GM12875 (cell line): ENCODE results near the gene NETO2.

ENCODE experiments used
- H3K4me3 ChIP-seq: one replicate; pipeline ENCODE4 v1.5.1; 2011; ENCODE audit warnings: low read depth, low read length, control low read depth
- TF ChIP-seq, protein P1 (sequence below): IDR thresholded peaks from 2 replicates; pipeline ENCODE4 v1.5.1; 2011; ENCODE audit warnings: low read depth, mild to moderate bottlenecking, control low read depth, inconsistent platforms, low read length, moderate library complexity, borderline replicate concordance; ENCODE audit not compliant: insufficient read depth

Gene NETO2

DNA sequence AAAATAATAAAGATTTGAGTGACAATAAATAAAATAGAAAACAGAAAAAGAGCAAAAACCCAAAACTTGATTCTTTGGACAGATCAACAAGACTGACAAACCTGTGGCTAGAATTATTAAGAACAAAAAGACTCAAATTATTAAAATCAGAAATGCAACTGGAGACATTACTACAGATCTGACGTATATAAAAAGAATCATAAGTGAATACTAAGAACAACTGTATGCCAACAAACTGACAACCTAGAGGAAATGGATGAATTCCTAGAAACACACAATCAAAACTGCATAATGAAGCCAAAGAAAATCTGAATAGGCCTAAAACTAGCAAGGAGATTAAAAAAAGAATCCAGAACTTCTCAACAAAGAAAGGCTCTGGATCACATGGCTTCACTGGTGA, 47.4 kb downstream of the NETO2 start:
- no peak overlapping the region for H3K4me3 ChIP-seq
- TF ChIP-seq, protein P1, sequence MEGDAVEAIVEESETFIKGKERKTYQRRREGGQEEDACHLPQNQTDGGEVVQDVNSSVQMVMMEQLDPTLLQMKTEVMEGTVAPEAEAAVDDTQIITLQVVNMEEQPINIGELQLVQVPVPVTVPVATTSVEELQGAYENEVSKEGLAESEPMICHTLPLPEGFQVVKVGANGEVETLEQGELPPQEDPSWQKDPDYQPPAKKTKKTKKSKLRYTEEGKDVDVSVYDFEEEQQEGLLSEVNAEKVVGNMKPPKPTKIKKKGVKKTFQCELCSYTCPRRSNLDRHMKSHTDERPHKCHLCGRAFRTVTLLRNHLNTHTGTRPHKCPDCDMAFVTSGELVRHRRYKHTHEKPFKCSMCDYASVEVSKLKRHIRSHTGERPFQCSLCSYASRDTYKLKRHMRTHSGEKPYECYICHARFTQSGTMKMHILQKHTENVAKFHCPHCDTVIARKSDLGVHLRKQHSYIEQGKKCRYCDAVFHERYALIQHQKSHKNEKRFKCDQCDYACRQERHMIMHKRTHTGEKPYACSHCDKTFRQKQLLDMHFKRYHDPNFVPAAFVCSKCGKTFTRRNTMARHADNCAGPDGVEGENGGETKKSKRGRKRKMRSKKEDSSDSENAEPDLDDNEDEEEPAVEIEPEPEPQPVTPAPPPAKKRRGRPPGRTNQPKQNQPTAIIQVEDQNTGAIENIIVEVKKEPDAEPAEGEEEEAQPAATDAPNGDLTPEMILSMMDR, result no peak

- no peak overlapping the region for H3K4me3 ChIP-seq
- TF ChIP-seq, protein P1, result no peak
These were observed 59.5 kb downstream of the NETO2 start for GRCh38 chr16:47084198-47084597.

GRCh38 chr16:47082099-47082865, 61.5 kb downstream of the NETO2 start:
- TF ChIP-seq, protein P1, result no peak

DNA sequence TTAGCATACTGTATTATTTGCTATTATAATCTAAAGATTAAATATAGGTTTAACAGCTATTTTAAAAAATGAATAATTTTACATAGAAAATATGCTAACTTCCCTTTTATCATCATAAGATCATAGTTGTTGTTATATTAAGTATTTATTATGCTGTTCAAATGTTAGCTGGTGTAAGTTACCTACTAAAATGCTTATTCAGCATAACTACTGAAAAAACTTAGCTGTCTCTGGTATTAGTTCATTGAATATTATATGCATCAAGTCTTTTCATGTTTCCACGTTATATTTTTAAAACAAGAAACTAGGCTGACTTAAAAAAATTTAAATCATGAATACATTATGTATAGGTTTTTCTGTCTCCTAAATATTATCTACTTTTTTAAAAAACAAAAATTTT, 62.6 kb downstream of the NETO2 start:
- TF ChIP-seq, protein P1, result no peak
- H3K4me3 ChIP-seq, result no peak overlapping the region

More at GRCh38 chr16:47082099-47082865, 61.5 kb downstream of the NETO2 start:
- no peak overlapping the region for H3K4me3 ChIP-seq

DNA sequence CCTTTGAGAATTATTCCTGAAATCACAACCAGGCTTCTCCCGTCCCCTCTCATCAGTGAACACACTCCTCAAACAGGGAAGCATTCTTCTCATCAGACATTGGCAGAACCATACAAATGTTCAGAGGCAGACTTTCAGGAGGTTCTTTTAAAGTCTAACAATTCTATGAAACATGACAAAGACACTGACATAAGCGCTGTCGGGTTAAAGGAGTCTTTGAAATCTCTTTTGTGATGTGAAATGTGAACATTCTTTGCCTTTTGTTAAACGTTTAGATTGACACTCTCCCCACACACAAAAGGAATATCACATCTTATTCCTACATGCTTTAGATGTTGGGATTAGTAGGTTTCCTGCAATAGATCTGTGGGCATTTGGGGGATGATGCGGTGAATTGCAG, 63.9 kb downstream of the NETO2 start:
- TF ChIP-seq, protein P1, result no peak
- H3K4me3 ChIP-seq, result no peak overlapping the region

DNA sequence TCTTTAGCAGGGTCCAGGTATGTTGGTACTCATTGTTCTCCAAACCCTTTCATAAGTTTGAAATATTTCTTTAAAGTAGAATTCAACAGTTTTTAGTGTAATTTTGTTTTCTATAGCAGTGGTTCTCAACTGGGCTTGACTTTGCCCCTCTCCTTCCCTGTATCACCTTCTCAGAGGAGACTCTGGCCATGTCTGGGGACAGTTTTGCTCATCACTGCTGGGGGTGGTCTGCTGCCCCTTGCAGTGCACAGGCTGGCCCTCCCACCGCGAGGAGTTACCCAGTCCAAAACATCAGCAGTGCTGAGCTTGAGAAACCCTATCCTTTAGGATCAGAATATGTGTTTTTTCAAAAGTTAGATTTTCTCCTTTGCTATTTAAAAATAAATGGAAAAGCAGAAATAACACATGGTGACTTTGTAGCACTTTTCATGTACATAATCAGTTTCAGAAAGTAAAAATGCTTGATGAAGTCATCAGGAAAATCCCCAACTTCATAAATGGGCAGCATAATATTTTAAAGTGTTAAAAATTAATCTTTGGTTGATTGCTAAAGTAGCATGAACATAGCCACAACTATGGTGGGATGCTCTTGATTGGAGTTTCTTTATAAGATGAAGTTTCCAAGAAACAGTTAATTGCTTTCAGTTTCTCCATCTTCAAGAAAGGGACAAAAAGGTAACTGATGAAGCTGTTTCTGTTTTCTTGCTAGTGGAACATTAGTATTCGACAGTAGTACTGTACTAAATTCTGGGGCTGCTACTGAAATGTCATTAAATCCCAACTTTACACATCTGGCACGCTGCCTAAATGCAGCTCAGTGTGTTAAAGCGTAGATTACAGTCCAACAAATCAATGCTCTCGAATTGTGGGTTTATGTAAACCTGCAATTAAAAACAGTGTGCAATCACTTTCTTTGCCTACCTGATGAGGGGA, 70.3 kb downstream of the NETO2 start:
- no peak overlapping the region for H3K4me3 ChIP-seq
- TF ChIP-seq, protein P1, result no peak
